IMR-90 (cell line): ENCODE results near the gene PP2D1. TPM values are rescaled to one million over a fixed set of nuclear protein-coding genes. Genes with fewer than 3 reads are reported as not detected.

Experiments
- ATAC-seq: fragments of 200-7000 bp; cut with Tn5 transposase; 2 replicates; pipeline ENCODE4 v1.9.1; 2020; ENCODE audit warnings: low read depth, mild to moderate bottlenecking, moderate library complexity
- BruUV-seq: library from RNA; stranded (reverse); fragments of 400-500 nt; replicated peaks from 2 replicates; lab custom pipeline; 2021; lab: Mats Ljungman, UMichigan
- CTCF ChIA-PET: fragments of 300-600 bp; formaldehyde crosslinking; extraction: SDS; loops from one replicate; lab custom pipeline; 2021; ENCODE audit warnings: antibody characterized with exemption; lab: Yijun Ruan, JAX
- POLR2A ChIA-PET: fragments of 300-600 bp; sonication (Branson Sonifier 250); formaldehyde crosslinking; loops from one replicate; lab custom pipeline; 2022; ENCODE audit warnings: antibody characterized with exemption; ENCODE audit not compliant: unreplicated experiment; lab: Charles Lee
- DNase-seq: peaks from one replicate; pipeline ENCODE4 v3.0.0; 2013
- H2AFZ ChIP-seq: replicated peaks from 2 replicates; pipeline ENCODE3; 2013; ENCODE audit warnings: low read length, mild to moderate bottlenecking; ENCODE audit not compliant: poor library complexity
- H2AK5ac ChIP-seq: 2 replicates; pipeline ENCODE4 v1.6.1; 2013; ENCODE audit warnings: low read depth, low read length, inconsistent platforms
- H2AK9ac ChIP-seq: replicated peaks from 2 replicates; pipeline ENCODE3; 2013; ENCODE audit warnings: mild to moderate bottlenecking, low read depth, low read length, moderate library complexity; ENCODE audit not compliant: poor library complexity
- H2BK120ac ChIP-seq: 2 replicates; pipeline ENCODE4 v1.6.1; 2013; ENCODE audit warnings: low read depth, low read length, inconsistent platforms
- H2BK15ac ChIP-seq: 3 replicates; pipeline ENCODE4 v1.6.1; 2013; ENCODE audit warnings: low read depth, low read length, inconsistent platforms
- H2BK20ac ChIP-seq: 2 replicates; pipeline ENCODE4 v1.6.1; 2013; ENCODE audit warnings: low read depth, mild to moderate bottlenecking, inconsistent platforms, low read length, moderate library complexity
- H2BK5ac ChIP-seq: 2 replicates; pipeline ENCODE4 v1.6.1; 2013; ENCODE audit warnings: mild to moderate bottlenecking, low read depth, low read length, inconsistent platforms; ENCODE audit not compliant: poor library complexity, severe bottlenecking
- H3K14ac ChIP-seq: replicated peaks from 2 replicates; pipeline ENCODE4 v1.6.1; 2013; ENCODE audit warnings: low read depth, low read length, inconsistent platforms
- H3K18ac ChIP-seq: 2 replicates; pipeline ENCODE4 v1.6.1; 2013; ENCODE audit warnings: low read depth, low read length, control low read depth
- H3K23ac ChIP-seq: 2 replicates; pipeline ENCODE4 v1.6.1; 2013; ENCODE audit warnings: low read depth, low read length, inconsistent platforms
- H3K27ac ChIP-seq: 2 replicates; pipeline ENCODE4 v1.5.1; 2013; ENCODE audit warnings: mild to moderate bottlenecking, control low read depth, low read length; ENCODE audit not compliant: insufficient read depth
- H3K27me3 ChIP-seq: 2 replicates; pipeline ENCODE4 v1.6.1; 2013; ENCODE audit warnings: low read length; ENCODE audit not compliant: control insufficient read depth, insufficient read depth
- H3K36me3 ChIP-seq: 2 replicates; pipeline ENCODE4 v1.6.1; 2013; ENCODE audit warnings: low read length, mixed read lengths; ENCODE audit not compliant: control insufficient read depth, insufficient read depth
- H3K4ac ChIP-seq: 2 replicates; pipeline ENCODE4 v1.6.1; 2013; ENCODE audit warnings: low read depth, low read length, inconsistent platforms
- H3K4me1 ChIP-seq: 2 replicates; pipeline ENCODE4 v1.6.1; 2013; ENCODE audit warnings: low read length, mixed read lengths; ENCODE audit not compliant: control insufficient read depth, insufficient read depth
- H3K4me2 ChIP-seq: 2 replicates; pipeline ENCODE4 v1.6.1; 2013; ENCODE audit warnings: low read depth, mild to moderate bottlenecking, control low read depth, low read length, moderate library complexity
- H3K4me3 ChIP-seq: 2 replicates; pipeline ENCODE4 v1.5.1; 2013; ENCODE audit warnings: low read depth, mild to moderate bottlenecking, control low read depth, low read length, moderate library complexity; ENCODE audit not compliant: insufficient read depth
- H3K56ac ChIP-seq: 2 replicates; pipeline ENCODE4 v1.6.1; 2013; ENCODE audit warnings: low read length, inconsistent platforms; ENCODE audit not compliant: insufficient read depth; ENCODE audit errors: extremely low read depth
- H3K79me1 ChIP-seq, 2 experiments: 2 replicates each; pipeline ENCODE4 v1.6.1; 2013; ENCODE audit warnings: low read length in 2 of 2, inconsistent platforms in 1 of 2, low read depth in 1 of 2
- H3K9ac ChIP-seq: 2 replicates; pipeline ENCODE4 v1.6.1; 2013; ENCODE audit warnings: low read depth, low read length, control low read depth
- H3K9me1 ChIP-seq: 2 replicates; pipeline ENCODE4 v1.6.1; 2013; ENCODE audit warnings: low read length, inconsistent platforms; ENCODE audit not compliant: insufficient read depth
- H3K9me3 ChIP-seq: 2 replicates; pipeline ENCODE4 v1.6.1; 2013; ENCODE audit warnings: low read length; ENCODE audit not compliant: control insufficient read depth, insufficient read depth
- H4K20me1 ChIP-seq: 2 replicates; pipeline ENCODE4 v1.6.1; 2013; ENCODE audit warnings: low read length, inconsistent platforms; ENCODE audit not compliant: insufficient read depth
- H4K5ac ChIP-seq: 2 replicates; pipeline ENCODE4 v1.6.1; 2013; ENCODE audit warnings: mild to moderate bottlenecking, low read depth, low read length, control low read depth
- H4K8ac ChIP-seq, 2 experiments: 2 replicates each; pipeline ENCODE4 v1.6.1; 2013; ENCODE audit warnings: low read depth in 2 of 2, low read length in 2 of 2, control low read depth in 1 of 2, inconsistent platforms in 1 of 2
- H4K91ac ChIP-seq: 2 replicates; pipeline ENCODE4 v1.6.1; 2013; ENCODE audit warnings: low read depth, low read length, inconsistent platforms; ENCODE audit not compliant: insufficient read depth
- BHLHE40 ChIP-seq: fragments of 150-350 bp; IDR thresholded peaks from 2 replicates; pipeline ENCODE4 v1.6.1; 2016; ENCODE audit warnings: mild to moderate bottlenecking, low read depth, low read length
- MAFK ChIP-seq: IDR thresholded peaks from 2 replicates; pipeline ENCODE4 v1.6.1; 2012; ENCODE audit warnings: low read depth, low read length, improper control_type of control experiment
- SMC3 ChIP-seq: fragments of 150-350 bp; IDR thresholded peaks from 2 replicates; pipeline ENCODE4 v1.6.1; 2016; ENCODE audit warnings: low read depth, mild to moderate bottlenecking, antibody characterized with exemption, low read length, moderate library complexity
- WGBS, 2 experiments: methylation state at CpG; one replicate each; pipeline versions ENCODE4 v1.1.5 to v1.1.7; 2013; ENCODE audit warnings: missing lambda C conversion rate in 2 of 2; ENCODE audit not compliant: insufficient read length in 1 of 2; ENCODE audit errors: extremely low coverage in 2 of 2; 5-methylcytosine and 5-hydroxymethylcytosine counted together
- dilution Hi-C: fragments of 300-500 bp; cut with HindIII; formaldehyde crosslinking; loops from one replicate; pipeline ENCODE4 v1.14.3; 2018; ENCODE audit warnings: low sequenced_read_pairs; ENCODE audit not compliant: unreplicated experiment
- in situ Hi-C: fragments of 300-500 bp; cut with MboI; formaldehyde crosslinking; loops from 3 replicates; pipeline ENCODE4 v1.14.3; 2019; ENCODE audit warnings: low sequenced_read_pairs, inconsistent platforms, mixed read lengths
- intact Hi-C: fragments of 100-400 bp; cut with micrococcal nuclease; formaldehyde crosslinking; loops from 2 replicates; pipeline ENCODE4 v1.10.0; 2022
- polyA plus RNA-seq, 3 experiments: library from polyadenylated mRNA; depleted of rRNA; stranded (reverse); fragments of >200 nt; gene quantifications; 2 replicates each; pipeline ENCODE4 v1.2.3, GENCODE V29; 2012; ENCODE audit warnings: low replicate concordance in 1 of 3
- total RNA-seq: library from RNA; depleted of rRNA; stranded (reverse); fragments of >200 nt; gene quantifications from 2 replicates; pipeline ENCODE4 v1.2.3, GENCODE V29; 2012

The PP2D1 gene
- total and polyA plus RNA-seq, 2 of the 4 experiments (the other 2 are of a cell fraction): not detected

DNA sequence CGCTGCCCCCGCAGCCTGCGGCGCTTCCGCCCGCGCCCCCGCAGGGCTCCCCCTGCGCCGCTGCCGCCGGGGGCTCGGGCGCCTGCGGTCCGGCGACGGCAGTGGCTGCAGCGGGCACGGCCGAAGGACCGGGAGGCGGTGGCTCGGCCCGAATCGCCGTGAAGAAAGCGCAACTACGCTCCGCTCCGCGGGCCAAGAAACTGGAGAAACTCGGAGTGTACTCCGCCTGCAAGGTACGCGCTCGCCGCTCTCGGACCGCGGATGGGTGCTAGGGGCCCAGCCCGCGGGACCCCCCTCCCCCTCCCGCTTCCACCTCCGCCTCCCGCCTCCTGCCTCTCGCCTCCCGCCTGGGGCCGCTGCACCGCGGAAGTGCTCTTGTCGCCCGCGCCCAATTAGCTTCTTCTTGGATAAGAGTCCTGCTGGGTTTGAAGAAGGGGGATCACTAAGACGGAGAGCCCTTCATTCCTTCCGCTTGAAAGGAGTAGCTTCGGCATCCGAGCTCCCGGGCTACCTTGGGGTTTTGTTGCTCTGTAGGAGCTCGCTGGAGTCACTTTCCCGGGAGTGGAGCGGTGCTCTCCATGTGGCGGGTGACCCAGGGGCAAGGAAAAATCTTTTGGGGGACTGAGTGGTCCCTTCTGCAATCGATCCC lies 28.6 kb upstream of the PP2D1 start:
- WGBS, 2 experiments: 0% methylated on average over 37 of the region's 64 CpGs; no CpG with 5 or more reads in 1 of the 2 experiments
- H3K4ac ChIP-seq: no peak overlapping the region
- H2BK20ac ChIP-seq: no peak overlapping the region
- no peaks in the 10 kb centered on the region; the same call in 1 of the 2 replicates for H3K4me1 ChIP-seq
- intact Hi-C loops: loop anchor here (1.0 to 5.0 kb wide), 3 partner anchors 93 to 155 kb away; partner anchors contain the start of genes RAB5A and SGO1
- H2BK120ac ChIP-seq: no peak overlapping the region
- H3K9ac ChIP-seq: peak overlapping the region; percentile 67
- peaks cover 0 to 4% of the 10 kb centered on the region in 2 experiments; a peak in 2 of 4 replicates for H3K79me1 ChIP-seq
- peak overlapping the region; percentile 95 for H2AFZ ChIP-seq
- no peak overlapping the region; the same call in 2 of the 3 replicates for H2BK15ac ChIP-seq
- peaks cover 3% of the 10 kb centered on the region for H4K20me1 ChIP-seq
- peak; percentile 61 for DNase-seq
- H4K5ac ChIP-seq: no peak overlapping the region
- no peak overlapping the region for H3K14ac ChIP-seq
- no peak overlapping the region for H3K56ac ChIP-seq
- peak overlapping the region; percentile 68 for H2AK9ac ChIP-seq
- peak overlapping the region; percentile 74 for H3K23ac ChIP-seq
- no peak overlapping the region for H2AK5ac ChIP-seq
- H3K4me3 ChIP-seq: peak overlapping the region; percentile 90
- peak; percentile 68 for ATAC-seq
- TF ChIP-seq BHLHE40 (no peak), SMC3 (no peak), MAFK (no peak)
- H3K27me3 ChIP-seq: no peaks in the 10 kb centered on the region
- BruUV-seq: no TSS peak
- H3K9me3 ChIP-seq: no peaks in the 10 kb centered on the region
- in situ Hi-C loops: no loop called here
- H4K8ac ChIP-seq: no peak overlapping the region; a peak in 1 of 4 replicates
- H4K91ac ChIP-seq: no peak overlapping the region
- ChIA-PET CTCF (interaction anchor here (0.6 to 1.1 kb wide), 4 partner anchors 34 to 146 kb away, joined by 3 to 4 read pairs (median 3); partner anchors contain the start of gene SGO1), POLR2A (interaction anchor here (0.7 kb wide), 2 partner anchors 136 to 143 kb away, joined by 6 to 9 read pairs; no protein-coding TSS in a partner anchor)
- H3K4me2 ChIP-seq: peak overlapping the region; percentile 93
- no peaks in the 10 kb centered on the region for H3K9me1 ChIP-seq
- peak overlapping the region; percentile 47 for H2BK5ac ChIP-seq
- no peaks in the 10 kb centered on the region for H3K36me3 ChIP-seq
- no peak overlapping the region for H3K18ac ChIP-seq
- H3K27ac ChIP-seq: peak overlapping the region; percentile 69
- dilution Hi-C loops: no loop called here
